ENCODE results near the gene PDE6B.
A peak's percentile ranks its signal among the peaks of the same experiment; 100 is the strongest.
"Not testable (repeated sequence)": the region's sequence is repeated elsewhere in the genome, so short reads cannot be mapped to it uniquely, and the experiment has no call there.

Gene PDE6B

DNA sequence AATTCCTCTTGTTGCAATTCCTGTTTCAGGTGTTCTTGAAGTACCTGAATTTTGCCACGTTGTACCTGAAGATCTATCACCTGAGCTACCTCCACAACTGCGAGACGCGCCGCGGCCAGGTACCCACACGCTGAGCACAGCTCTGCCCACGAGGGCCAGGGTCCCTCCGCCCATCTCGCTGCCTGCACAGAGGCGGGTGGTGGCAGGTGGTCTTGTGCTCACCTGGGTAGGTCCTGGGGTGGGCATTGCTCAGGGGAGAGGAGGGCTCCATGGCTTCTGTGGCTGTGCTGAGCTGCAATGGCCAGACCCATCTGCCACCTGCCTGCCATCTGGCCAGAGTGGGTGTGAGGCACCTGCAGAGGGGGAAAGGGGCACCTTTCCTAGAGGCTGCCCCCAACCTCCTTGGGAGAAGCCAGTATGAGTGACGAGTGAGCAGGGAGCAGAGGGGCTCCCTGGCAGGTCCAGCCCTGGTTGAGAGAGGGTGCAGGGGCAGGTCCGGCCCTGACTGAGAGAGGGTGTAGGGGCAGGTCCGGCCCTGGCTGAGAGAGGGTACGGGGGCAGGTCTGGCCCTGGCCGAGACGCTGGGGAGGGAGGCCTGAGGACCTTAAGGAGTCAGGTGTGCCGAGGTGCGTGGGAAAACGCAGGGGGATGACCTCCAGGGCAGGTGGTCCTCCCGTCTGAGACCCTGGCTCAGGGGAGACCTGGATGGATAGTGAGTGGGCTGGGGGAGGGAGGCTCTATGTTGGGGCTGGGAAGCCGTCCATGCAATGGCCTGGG, 10.7 kb downstream of the PDE6B start:
- ATAC-seq (no peak), DNase-seq (no peak)

- ATAC-seq: no peak
- no peak for DNase-seq
Observed at GRCh38 chr4:636628-637159, 11.3 kb downstream of the PDE6B start.

DNA sequence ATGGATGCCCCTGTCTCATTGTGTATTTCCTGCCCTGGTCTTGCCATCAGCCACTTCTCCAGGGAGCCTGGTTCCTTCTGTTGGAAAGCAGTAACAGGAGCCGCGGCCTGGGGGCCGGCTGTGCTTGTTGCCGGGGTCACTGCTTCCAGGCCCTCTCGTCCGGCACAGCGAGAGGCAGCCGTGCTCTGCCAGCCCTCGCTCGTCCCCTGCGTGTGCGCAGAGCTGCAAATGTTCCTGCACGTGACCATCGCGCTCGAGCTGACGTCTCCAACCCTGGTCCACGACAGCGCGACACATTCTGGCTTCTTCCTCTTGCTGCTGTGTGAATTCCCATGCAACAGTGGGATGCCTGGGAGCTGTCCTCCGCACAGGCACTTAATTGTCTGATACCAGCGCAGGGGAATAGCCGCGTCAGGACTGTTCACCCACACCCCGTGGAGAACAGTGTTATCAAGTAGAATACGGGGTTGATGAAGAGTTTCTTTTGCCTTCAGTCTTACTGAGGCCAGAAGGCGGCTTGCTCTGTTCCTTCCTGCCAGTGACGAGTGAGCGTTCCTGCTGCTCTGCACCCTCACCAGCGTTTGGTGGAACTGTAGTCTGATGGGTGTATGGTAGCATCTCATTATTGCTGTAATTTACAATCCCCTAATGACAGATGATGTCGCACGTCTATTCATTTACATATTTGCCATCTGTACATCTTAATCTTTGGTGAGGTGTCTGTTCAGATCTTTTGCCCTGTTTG, 12.3 kb downstream of the PDE6B start:
- ATAC-seq (no peak), DNase-seq (no peak)

- DNase-seq, ATAC-seq: not testable (repeated sequence)
Observed at GRCh38 chr4:642366-642765, 17.0 kb downstream of the PDE6B start.

DNA sequence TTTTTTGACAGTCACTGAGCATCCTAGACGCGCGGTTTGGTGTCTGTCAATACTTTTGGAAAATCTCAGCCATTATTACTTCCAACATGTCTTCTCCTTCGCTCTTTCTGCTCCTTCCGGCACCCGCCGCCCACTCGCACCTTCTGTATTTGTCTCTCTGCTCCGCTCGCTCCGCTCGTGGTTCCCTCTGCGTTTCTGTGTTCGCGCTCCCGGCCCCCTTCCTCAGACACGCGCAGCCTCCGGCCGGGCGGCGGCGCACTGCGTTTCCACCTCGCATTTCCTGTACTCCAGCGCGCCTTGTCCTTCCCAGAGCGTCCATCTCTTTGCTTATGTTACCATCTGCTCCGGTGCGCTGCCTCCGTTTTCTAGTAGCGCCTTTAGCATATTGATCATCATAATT, 21.1 kb downstream of the PDE6B start:
- peak; percentile 38 for ATAC-seq
- peak; percentile 30 for DNase-seq

DNA sequence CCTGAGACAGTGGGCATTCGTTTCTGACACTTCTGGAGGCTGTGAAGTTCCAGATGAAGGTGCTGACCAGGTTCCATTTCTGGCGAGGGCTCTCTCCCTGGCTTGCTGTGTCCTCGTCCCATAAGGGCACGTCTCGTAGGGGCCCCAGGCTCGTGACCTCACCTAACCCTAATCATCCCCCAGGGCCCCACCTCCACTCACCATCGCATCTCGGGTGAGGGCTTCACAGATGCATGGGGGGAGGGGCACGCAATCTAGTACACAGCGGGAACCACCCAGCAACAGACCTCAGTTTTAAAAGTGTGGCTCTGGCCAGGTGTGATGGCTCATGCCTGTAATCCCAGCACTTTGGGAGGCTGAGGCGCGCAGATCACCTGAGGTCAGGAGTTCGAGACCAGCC, 22.1 kb downstream of the PDE6B start:
- DNase-seq (no peak), ATAC-seq (no peak)

DNA sequence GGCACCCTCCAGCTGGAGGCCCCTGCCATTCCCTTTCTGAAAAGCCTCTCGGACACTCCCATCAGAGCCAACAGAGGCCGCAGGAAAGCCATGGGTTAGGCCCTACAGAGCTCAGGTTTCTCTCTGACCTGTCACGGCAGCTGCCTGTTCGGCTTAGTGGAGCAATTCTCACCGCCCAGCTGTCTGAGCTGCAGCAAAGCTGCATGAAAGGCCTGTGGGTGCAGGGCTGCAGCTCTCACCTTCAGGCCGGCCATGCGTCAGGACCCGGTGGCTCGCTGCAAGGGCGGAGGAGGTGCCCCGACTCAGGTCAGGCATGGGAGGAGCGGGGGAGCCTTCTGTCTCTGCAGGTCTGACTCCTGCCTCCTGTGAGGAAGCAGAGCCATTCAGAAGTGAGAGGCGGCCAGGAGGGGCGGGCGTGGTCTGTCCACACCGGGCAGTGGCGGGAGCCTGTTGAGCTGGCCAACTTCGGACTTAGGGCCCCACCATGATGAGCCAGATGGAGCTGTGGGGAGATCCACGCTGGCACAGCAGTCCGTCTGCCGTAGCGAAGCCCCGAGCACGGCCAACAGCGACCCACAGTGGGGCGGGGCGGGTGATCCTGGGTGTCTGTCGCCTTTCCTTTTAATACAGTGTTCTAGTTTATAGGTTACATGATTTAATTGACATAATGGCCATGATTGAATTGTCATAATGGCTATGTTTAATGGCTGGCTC, 23.4 kb downstream of the PDE6B start:
- DNase-seq (no peak), ATAC-seq (no peak)

- ATAC-seq (no peak), DNase-seq (no peak)
Observed at GRCh38 chr4:649293-649625, 23.9 kb downstream of the PDE6B start.

GRCh38 chr4:649751-650310, 24.5 kb downstream of the PDE6B start:
- no peak for DNase-seq

DNA sequence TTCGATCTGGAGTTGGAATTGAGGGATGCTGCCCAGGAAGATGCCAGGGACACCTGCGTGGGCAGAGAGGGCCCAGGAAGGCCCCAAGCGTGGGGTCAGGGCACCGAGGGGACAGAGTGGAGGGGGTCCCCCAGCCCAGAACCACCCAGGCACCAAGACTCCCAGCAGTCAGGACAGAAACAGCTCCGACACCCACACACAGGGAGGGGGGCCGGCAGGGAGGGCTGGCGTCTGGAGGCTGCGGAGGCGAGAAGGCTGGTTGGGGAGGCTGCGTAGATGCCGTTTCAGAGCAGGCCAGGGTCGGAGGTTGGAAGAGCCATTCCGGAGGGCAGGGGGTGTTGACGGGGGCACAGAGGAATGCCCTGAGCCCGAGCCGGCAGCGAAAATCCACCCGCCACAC, 25.1 kb downstream of the PDE6B start:
- ATAC-seq: no peak

More at GRCh38 chr4:649751-650310, 24.5 kb downstream of the PDE6B start:
- no peak for ATAC-seq

GRCh38 chr4:650951-651883, 25.8 kb downstream of the PDE6B start:
- DNase-seq (no peak), ATAC-seq (no peak)

More for the DNA sequence above, 25.1 kb downstream of the PDE6B start:
- DNase-seq: no peak

- ATAC-seq (no peak), DNase-seq (no peak)
Observed at GRCh38 chr4:651884-652642, 26.7 kb downstream of the PDE6B start.

GRCh38 chr4:653080-653821, 27.9 kb downstream of the PDE6B start:
- no peak for ATAC-seq
- no peak for DNase-seq

GRCh38 chr4:653831-654502, 28.6 kb downstream of the PDE6B start:
- no peak for ATAC-seq
- no peak for DNase-seq

- ATAC-seq (no peak), DNase-seq (no peak)
Observed at GRCh38 chr4:654503-654845, 29.1 kb downstream of the PDE6B start.

DNA sequence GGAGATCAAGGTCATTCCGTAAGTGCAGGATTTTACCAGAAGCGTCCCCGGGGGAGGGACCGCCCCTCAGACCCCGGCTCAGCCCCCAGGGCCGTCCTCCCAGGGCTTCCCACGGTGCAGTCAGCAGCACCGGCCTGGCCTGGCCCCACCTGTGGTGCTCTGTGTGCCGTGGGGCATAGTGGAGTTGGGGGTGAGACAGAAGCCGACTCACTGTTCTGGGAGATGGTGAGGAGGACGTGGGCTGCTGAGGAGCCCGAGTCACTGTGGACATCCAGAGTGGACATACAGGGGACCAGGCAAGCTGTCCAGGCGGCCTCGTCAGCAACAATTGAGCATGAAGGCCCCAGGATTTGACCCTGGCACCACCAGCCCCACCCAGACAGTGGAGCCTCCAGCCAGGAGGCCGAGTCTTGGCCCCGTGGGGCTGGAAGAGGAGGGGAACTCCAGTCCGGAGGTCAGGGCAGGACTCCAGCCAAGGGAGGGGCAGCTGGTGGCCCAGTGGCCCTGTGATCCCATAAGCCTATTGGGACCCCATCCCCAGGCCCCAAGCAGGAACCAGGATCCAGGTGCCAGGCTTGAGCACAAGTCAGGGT, 29.6 kb downstream of the PDE6B start:
- ATAC-seq (no peak), DNase-seq (no peak)

DNA sequence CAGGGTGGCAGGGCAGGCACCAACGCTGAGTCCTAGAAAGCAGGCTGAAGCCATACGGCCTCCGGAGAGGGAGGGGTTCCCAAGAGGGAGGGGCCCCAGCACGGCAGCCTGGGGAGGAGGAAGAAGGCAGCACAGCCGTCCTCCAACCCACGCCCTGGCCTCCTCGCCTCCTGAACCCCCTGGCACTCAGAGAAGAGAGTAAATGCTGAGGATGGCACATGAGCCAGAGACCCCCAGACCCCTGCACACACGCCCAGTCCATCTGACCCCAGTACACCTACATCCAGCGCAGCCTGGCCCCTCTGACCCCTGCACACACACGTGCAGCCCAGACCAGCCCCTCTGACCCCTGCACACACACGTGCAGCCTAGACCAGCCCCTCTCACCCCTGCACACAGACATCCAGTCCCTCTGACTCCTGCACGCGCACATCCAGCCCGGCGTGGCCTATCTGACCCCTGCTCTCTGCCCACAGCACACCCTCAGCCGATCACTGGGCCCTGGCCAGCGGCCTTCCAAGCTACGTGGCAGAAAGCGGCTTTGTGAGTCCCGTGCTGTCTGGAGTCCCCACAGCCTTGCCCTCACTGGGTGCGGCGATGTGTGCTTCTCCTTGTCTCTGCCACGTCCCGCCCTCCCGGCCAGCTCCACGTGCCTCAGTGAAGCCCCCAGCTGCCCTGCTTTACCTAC, 30.2 kb downstream of the PDE6B start:
- DNase-seq (no peak), ATAC-seq (no peak)
